OCI-LY1 (cell line): ENCODE measurements around the gene CAMTA1.

ENCODE experiments used
- EZH2 ChIP-seq: fragments of 200-600 bp; sonication (generic), shearing (Covaris generic); IDR thresholded peaks from 2 replicates; pipeline ENCODE4 v1.8.0; 2017; ENCODE audit warnings: borderline replicate concordance, mixed run types, mild to moderate bottlenecking, antibody characterized with exemption, low read length, moderate library complexity, mixed read lengths
- TF ChIP-seq, protein P1 (sequence below): fragments of 200-600 bp; sonication (generic), shearing (Covaris generic); IDR thresholded peaks from 2 replicates; pipeline ENCODE4 v1.5.1; 2017; ENCODE audit warnings: mild to moderate bottlenecking, antibody characterized with exemption, low read length, moderate library complexity, mixed read lengths

DNA sequence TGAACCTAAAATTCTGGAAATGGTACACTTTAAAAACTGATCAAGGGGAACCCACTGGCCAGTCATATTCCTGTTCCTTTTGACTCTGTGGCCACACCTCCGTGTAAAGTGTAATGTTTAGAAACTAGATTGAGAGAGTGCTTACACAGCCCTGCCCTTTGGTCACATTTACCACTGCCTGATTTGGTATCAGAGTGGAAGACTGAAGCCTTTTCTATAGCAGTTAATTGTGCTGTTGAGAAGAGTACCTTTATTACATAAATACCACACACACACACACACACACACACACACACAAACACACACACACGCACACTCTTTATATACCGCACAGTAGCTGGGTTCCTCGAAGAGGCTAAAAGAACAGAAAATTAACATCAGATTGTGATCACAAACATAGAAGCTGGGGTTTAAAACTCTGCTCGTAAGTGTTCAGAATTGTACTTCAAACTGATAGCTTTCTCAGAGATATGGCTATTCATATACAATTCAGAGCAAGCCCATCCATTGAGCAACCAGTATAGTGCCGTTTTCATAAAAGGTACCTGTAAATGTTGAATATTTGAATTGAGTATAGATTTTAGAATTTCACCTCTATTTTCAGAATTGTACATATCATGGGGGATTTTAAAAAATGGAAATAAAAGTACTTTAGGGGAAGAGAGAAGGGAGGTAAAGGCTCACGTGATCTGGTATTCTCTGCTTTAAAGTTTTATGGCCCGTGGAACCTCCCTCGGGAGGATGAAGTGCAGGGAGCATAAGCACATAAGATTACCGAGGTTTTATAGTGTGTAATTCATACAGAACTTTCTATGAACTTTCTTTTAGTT lies 37.5 kb downstream of the CAMTA1 start:
- TF ChIP-seq, protein P1, sequence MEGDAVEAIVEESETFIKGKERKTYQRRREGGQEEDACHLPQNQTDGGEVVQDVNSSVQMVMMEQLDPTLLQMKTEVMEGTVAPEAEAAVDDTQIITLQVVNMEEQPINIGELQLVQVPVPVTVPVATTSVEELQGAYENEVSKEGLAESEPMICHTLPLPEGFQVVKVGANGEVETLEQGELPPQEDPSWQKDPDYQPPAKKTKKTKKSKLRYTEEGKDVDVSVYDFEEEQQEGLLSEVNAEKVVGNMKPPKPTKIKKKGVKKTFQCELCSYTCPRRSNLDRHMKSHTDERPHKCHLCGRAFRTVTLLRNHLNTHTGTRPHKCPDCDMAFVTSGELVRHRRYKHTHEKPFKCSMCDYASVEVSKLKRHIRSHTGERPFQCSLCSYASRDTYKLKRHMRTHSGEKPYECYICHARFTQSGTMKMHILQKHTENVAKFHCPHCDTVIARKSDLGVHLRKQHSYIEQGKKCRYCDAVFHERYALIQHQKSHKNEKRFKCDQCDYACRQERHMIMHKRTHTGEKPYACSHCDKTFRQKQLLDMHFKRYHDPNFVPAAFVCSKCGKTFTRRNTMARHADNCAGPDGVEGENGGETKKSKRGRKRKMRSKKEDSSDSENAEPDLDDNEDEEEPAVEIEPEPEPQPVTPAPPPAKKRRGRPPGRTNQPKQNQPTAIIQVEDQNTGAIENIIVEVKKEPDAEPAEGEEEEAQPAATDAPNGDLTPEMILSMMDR = no peak
- TF ChIP-seq EZH2 = no peak
